Stimulated activated naive CD8-positive, alpha-beta T cell treated with anti-CD3 and anti-CD28 coated beads, Interleukin-15, Interleukin-2, amounts not matched to agents 100 ng/mL and 50 ng/mL, for 24 hours (primary cell): ENCODE measurements around the gene DDI1.
"Not testable (repeated sequence)": the region's sequence is repeated elsewhere in the genome, so short reads cannot be mapped to it uniquely, and the experiment has no call there.

Experiments used
- H3K27ac Mint-ChIP-seq: one replicate; pipeline ENCODE4 v1.8.0; 2021; ENCODE audit warnings: mild to moderate bottlenecking, mixed read lengths
- H3K27me3 Mint-ChIP-seq: one replicate; pipeline ENCODE4 v1.8.0; 2021; ENCODE audit warnings: mixed read lengths
- H3K36me3 Mint-ChIP-seq: one replicate; pipeline ENCODE4 v1.8.0; 2021; ENCODE audit warnings: low read depth, mixed read lengths
- H3K4me1 Mint-ChIP-seq: one replicate; pipeline ENCODE4 v1.8.0; 2021; ENCODE audit warnings: low read depth, mixed read lengths
- H3K4me3 Mint-ChIP-seq: one replicate; pipeline ENCODE4 v1.8.0; 2021; ENCODE audit warnings: mild to moderate bottlenecking, mixed read lengths
- H3K9me3 Mint-ChIP-seq: one replicate; pipeline ENCODE4 v1.8.0; 2021; ENCODE audit warnings: mixed read lengths

Gene DDI1

GRCh38 chr11:104015649-104016415, 20.6 kb upstream of the DDI1 start:
- Mint-ChIP-seq H3K4me1 (no peaks in the 10 kb centered on the region), H3K9me3 (peaks cover 6% of the 10 kb centered on the region), H3K4me3 (no peak overlapping the region), H3K36me3 (no peaks in the 10 kb centered on the region), H3K27me3 (peaks cover 3% of the 10 kb centered on the region), H3K27ac (no peak overlapping the region)

- Mint-ChIP-seq H3K4me1 (no peaks in the 10 kb centered on the region), H3K36me3 (no peaks in the 10 kb centered on the region), H3K9me3 (no peaks in the 10 kb centered on the region), H3K4me3 (no peak overlapping the region), H3K27me3 (no peaks in the 10 kb centered on the region), H3K27ac (no peak overlapping the region)
Observed at GRCh38 chr11:104024572-104024971, 11.9 kb upstream of the DDI1 start.

GRCh38 chr11:104028476-104029263, 7.8 kb upstream of the DDI1 start:
- no peak overlapping the region for H3K27ac Mint-ChIP-seq
- H3K9me3 Mint-ChIP-seq, result no peaks in the 10 kb centered on the region
- no peak overlapping the region for H3K4me3 Mint-ChIP-seq
- no peaks in the 10 kb centered on the region for H3K27me3 Mint-ChIP-seq
- H3K4me1 Mint-ChIP-seq, result no peaks in the 10 kb centered on the region
- H3K36me3 Mint-ChIP-seq, result no peaks in the 10 kb centered on the region

- H3K27ac Mint-ChIP-seq, result no peak overlapping the region
- no peaks in the 10 kb centered on the region for H3K4me1 Mint-ChIP-seq
- H3K36me3 Mint-ChIP-seq, result no peaks in the 10 kb centered on the region
- H3K9me3 Mint-ChIP-seq, result peaks cover 8% of the 10 kb centered on the region
- no peaks in the 10 kb centered on the region for H3K27me3 Mint-ChIP-seq
- no peak overlapping the region for H3K4me3 Mint-ChIP-seq
Observed at GRCh38 chr11:104033134-104033533, 3.3 kb upstream of the DDI1 start.

- peaks cover 8% of the 10 kb centered on the region for H3K9me3 Mint-ChIP-seq
- no peak overlapping the region for H3K27ac Mint-ChIP-seq
- H3K4me1 Mint-ChIP-seq, result no peaks in the 10 kb centered on the region
- no peaks in the 10 kb centered on the region for H3K36me3 Mint-ChIP-seq
- no peaks in the 10 kb centered on the region for H3K27me3 Mint-ChIP-seq
- no peak overlapping the region for H3K4me3 Mint-ChIP-seq
Observed at GRCh38 chr11:104033561-104033960, 2.9 kb upstream of the DDI1 start.

- Mint-ChIP-seq H3K27ac (no peak overlapping the region), H3K4me3 (no peak overlapping the region), H3K4me1 (no peaks in the 10 kb centered on the region), H3K9me3 (peaks cover 8% of the 10 kb centered on the region), H3K27me3 (no peaks in the 10 kb centered on the region), H3K36me3 (no peaks in the 10 kb centered on the region)
Observed at GRCh38 chr11:104036995-104037394, 555 bp downstream of the DDI1 start.

GRCh38 chr11:104041792-104042191, 5.4 kb downstream of the DDI1 start:
- H3K27me3 Mint-ChIP-seq, result no peaks in the 10 kb centered on the region
- H3K27ac Mint-ChIP-seq, result no peak overlapping the region

GRCh38 chr11:104043142-104043541, 6.7 kb downstream of the DDI1 start:
- Mint-ChIP-seq H3K36me3 (no peaks in the 10 kb centered on the region), H3K4me1 (no peaks in the 10 kb centered on the region), H3K27me3 (no peaks in the 10 kb centered on the region), H3K4me3 (no peak overlapping the region), H3K27ac (no peak overlapping the region), H3K9me3 (no peaks in the 10 kb centered on the region)

More at GRCh38 chr11:104041792-104042191, 5.4 kb downstream of the DDI1 start:
- Mint-ChIP-seq H3K36me3 (no peaks in the 10 kb centered on the region), H3K4me1 (no peaks in the 10 kb centered on the region), H3K4me3 (no peak overlapping the region), H3K9me3 (peaks cover 8% of the 10 kb centered on the region)

GRCh38 chr11:104043678-104044239, 7.3 kb downstream of the DDI1 start:
- Mint-ChIP-seq H3K4me3 (no peak overlapping the region), H3K27me3 (no peaks in the 10 kb centered on the region), H3K36me3 (no peaks in the 10 kb centered on the region)

GRCh38 chr11:104046331-104046730, 9.9 kb downstream of the DDI1 start:
- Mint-ChIP-seq H3K36me3 (no peaks in the 10 kb centered on the region), H3K4me1 (no peaks in the 10 kb centered on the region), H3K27ac (no peak overlapping the region), H3K9me3 (no peaks in the 10 kb centered on the region), H3K4me3 (no peak overlapping the region), H3K27me3 (no peaks in the 10 kb centered on the region)

More at GRCh38 chr11:104043678-104044239, 7.3 kb downstream of the DDI1 start:
- no peak overlapping the region for H3K27ac Mint-ChIP-seq
- no peaks in the 10 kb centered on the region for H3K9me3 Mint-ChIP-seq
- no peaks in the 10 kb centered on the region for H3K4me1 Mint-ChIP-seq

GRCh38 chr11:104046858-104047257, 10.4 kb downstream of the DDI1 start:
- H3K4me1 Mint-ChIP-seq, H3K27me3 Mint-ChIP-seq, H3K4me3 Mint-ChIP-seq, H3K9me3 Mint-ChIP-seq, H3K36me3 Mint-ChIP-seq: not testable (repeated sequence)
- H3K27ac Mint-ChIP-seq, result peak overlapping the region; percentile 4

- no peaks in the 10 kb centered on the region for H3K9me3 Mint-ChIP-seq
- H3K4me1 Mint-ChIP-seq, result no peaks in the 10 kb centered on the region
- H3K27me3 Mint-ChIP-seq, result no peaks in the 10 kb centered on the region
- H3K27ac Mint-ChIP-seq, result no peak overlapping the region
- H3K4me3 Mint-ChIP-seq, result no peak overlapping the region
- H3K36me3 Mint-ChIP-seq, result no peaks in the 10 kb centered on the region
Observed at GRCh38 chr11:104049116-104049515, 12.7 kb downstream of the DDI1 start.

- Mint-ChIP-seq H3K4me3 (no peak overlapping the region), H3K4me1 (no peaks in the 10 kb centered on the region), H3K36me3 (no peaks in the 10 kb centered on the region), H3K27me3 (no peaks in the 10 kb centered on the region), H3K9me3 (no peaks in the 10 kb centered on the region), H3K27ac (no peak overlapping the region)
Observed at GRCh38 chr11:104051778-104052177, 15.3 kb downstream of the DDI1 start.

- Mint-ChIP-seq H3K36me3 (no peaks in the 10 kb centered on the region), H3K4me3 (no peak overlapping the region), H3K27me3 (no peaks in the 10 kb centered on the region), H3K9me3 (no peaks in the 10 kb centered on the region), H3K27ac (no peak overlapping the region), H3K4me1 (no peaks in the 10 kb centered on the region)
Observed at GRCh38 chr11:104053743-104054478, 17.5 kb downstream of the DDI1 start.
